PC-3 (cell line): ENCODE results near the gene SDK1. TPM values are rescaled to one million over a fixed set of nuclear protein-coding genes. Genes with fewer than 3 reads are reported as not detected.

Experiments used
- ATAC-seq: fragments of 200-7000 bp; cut with Tn5 transposase; 2 replicates; pipeline ENCODE4 v1.9.1; 2020; ENCODE audit warnings: mild to moderate bottlenecking, moderate library complexity
- BruUV-seq: library from RNA; stranded (reverse); fragments of 400-500 nt; replicated peaks from 2 replicates; lab custom pipeline; 2021; lab: Mats Ljungman, UMichigan
- CTCF ChIA-PET: fragments of 300-600 bp; sonication (Branson Sonifier 250); formaldehyde crosslinking; loops from one replicate; lab custom pipeline; 2022; ENCODE audit warnings: antibody characterized with exemption; lab: Charles Lee
- POLR2A ChIA-PET: fragments of 300-600 bp; sonication (Branson Sonifier 250); formaldehyde crosslinking; loops from one replicate; lab custom pipeline; 2022; ENCODE audit warnings: antibody characterized with exemption; ENCODE audit not compliant: unreplicated experiment; lab: Charles Lee
- DNase-seq: peaks from one replicate; pipeline ENCODE4 v3.0.0-alpha.2; 2015
- H2AFZ ChIP-seq: fragments of 300-600 bp; sonication (generic); 2 replicates; pipeline ENCODE4 v1.6.0; 2016; ENCODE audit warnings: antibody characterized with exemption, low read length
- H3F3A ChIP-seq: fragments of 300-600 bp; sonication (generic); one replicate; pipeline ENCODE4 v1.6.0; 2017; ENCODE audit warnings: antibody characterized with exemption, low read length, control low read depth, mild to moderate bottlenecking; ENCODE audit not compliant: unreplicated experiment
- H3K27ac ChIP-seq: fragments of 300-600 bp; sonication (generic); 2 replicates; pipeline ENCODE4 v1.5.1; 2016; ENCODE audit warnings: mild to moderate bottlenecking, low read length
- H3K27me3 ChIP-seq: fragments of 300-600 bp; sonication (generic); 2 replicates; pipeline ENCODE4 v1.6.1; 2016; ENCODE audit warnings: low read length, mixed read lengths
- H3K36me3 ChIP-seq: fragments of 300-600 bp; sonication (generic); 2 replicates; pipeline ENCODE4 v1.6.1; 2016; ENCODE audit warnings: low read depth, mixed run types, low read length, mixed read lengths
- H3K4me1 ChIP-seq: fragments of 300-600 bp; sonication (generic); 2 replicates; pipeline ENCODE4 v1.5.1; 2016; ENCODE audit warnings: low read length; ENCODE audit not compliant: insufficient read depth
- H3K4me2 ChIP-seq: fragments of 300-600 bp; sonication (generic); 2 replicates; pipeline ENCODE4 v1.6.0; 2016; ENCODE audit warnings: low read length
- H3K4me3 ChIP-seq: fragments of 300-600 bp; sonication (generic); 2 replicates; pipeline ENCODE4 v1.5.1; 2016; ENCODE audit warnings: mild to moderate bottlenecking, low read length, mixed read lengths
- H3K79me2 ChIP-seq: fragments of 300-600 bp; sonication (generic); 2 replicates; pipeline ENCODE4 v1.6.1; 2017; ENCODE audit warnings: low read length, mixed read lengths
- H3K9ac ChIP-seq: fragments of 300-600 bp; sonication (generic); 2 replicates; pipeline ENCODE4 v1.6.0; 2016; ENCODE audit warnings: mild to moderate bottlenecking, low read length
- H3K9me2 ChIP-seq: fragments of 300-600 bp; sonication (generic); replicated peaks from 2 replicates; pipeline ENCODE4 v1.6.1; 2016; ENCODE audit warnings: mixed run types, low read length, mixed read lengths
- H3K9me3 ChIP-seq: fragments of 300-600 bp; sonication (generic); 2 replicates; pipeline ENCODE4 v1.6.1; 2016; ENCODE audit warnings: low read length, mixed read lengths
- H4K20me1 ChIP-seq: fragments of 300-600 bp; sonication (generic); 2 replicates; pipeline ENCODE4 v1.6.1; 2016; ENCODE audit warnings: low read length, mixed read lengths
- EZH2 ChIP-seq: fragments of 300-600 bp; sonication (generic); IDR thresholded peaks from one replicate; pipeline ENCODE4 v1.6.1; 2017; ENCODE audit warnings: antibody characterized with exemption, mild to moderate bottlenecking, low read length; ENCODE audit not compliant: unreplicated experiment
- EZH2phosphoT487 ChIP-seq: fragments of 300-600 bp; sonication (generic); IDR thresholded peaks from 2 replicates; pipeline ENCODE4 v1.6.1; 2018; ENCODE audit warnings: mild to moderate bottlenecking, antibody characterized with exemption, low read length, borderline replicate concordance
- intact Hi-C: fragments of 100-400 bp; cut with micrococcal nuclease; formaldehyde crosslinking; loops from 2 replicates; pipeline ENCODE4 v1.9.0; 2023
- total RNA-seq: library from RNA; depleted of rRNA; stranded (reverse); fragments of >200 nt; gene quantifications from 2 replicates; pipeline ENCODE4 v1.2.3, GENCODE V29; 2014
- TF ChIP-seq, protein P1 (sequence below): fragments of 300-600 bp; sonication (generic); conservative IDR thresholded peaks from 2 replicates; pipeline ENCODE4 v1.5.1; 2017; ENCODE audit warnings: antibody characterized with exemption, low read depth, mild to moderate bottlenecking, low read length

SDK1 gene
- total RNA-seq, 1 experiment from 2014 or later, result 2.8 TPM

DNA sequence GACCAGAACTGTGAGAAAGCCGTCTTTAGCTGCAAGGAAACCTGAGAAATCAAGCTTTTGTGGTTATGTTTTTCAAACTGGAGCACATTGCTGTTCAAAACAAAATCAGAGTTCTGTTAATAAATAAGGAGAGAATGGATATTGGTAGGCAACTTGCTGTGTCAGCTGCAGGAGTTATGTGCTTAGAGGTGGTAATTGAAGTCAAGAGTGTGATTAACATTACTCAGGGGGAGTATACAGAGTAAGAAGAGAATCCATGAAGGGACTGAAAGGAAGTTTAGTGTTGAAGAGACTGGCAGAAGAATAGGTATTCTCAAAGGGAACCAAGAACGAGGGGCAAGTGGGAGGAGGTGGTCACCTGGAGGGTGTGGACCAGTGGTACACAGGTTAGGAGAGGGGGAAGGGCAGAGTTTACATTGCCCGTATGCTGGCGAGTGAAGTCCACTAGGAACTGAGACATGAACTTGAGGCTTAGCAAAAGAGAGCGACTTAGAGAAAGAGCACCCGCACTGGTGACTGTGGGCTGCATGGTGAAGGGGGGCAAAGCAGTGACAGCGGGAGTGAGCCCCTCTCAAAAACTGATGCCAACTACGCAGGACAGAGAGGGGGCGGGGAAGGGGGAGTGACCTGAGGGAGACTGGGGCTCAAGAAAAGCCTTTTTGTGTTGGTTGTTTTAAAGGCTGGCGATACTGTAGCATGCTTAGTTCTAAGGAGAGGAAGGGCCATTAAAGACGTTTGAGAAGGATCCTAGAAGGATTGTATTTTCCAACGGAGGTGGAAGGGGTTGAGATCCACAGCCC is 80.0 kb downstream of the SDK1 start:
- no TSS peak for BruUV-seq
- no peaks in the 10 kb centered on the region for H3K27me3 ChIP-seq
- H3K4me3 ChIP-seq, result no peak overlapping the region
- H4K20me1 ChIP-seq, result no peaks in the 10 kb centered on the region
- H3K27ac ChIP-seq, result no peak overlapping the region
- H3K79me2 ChIP-seq, result no peaks in the 10 kb centered on the region
- H3K9ac ChIP-seq, result no peak overlapping the region
- H3K4me1 ChIP-seq, result peaks cover 17% of the 10 kb centered on the region
- H3F3A ChIP-seq, result no peaks in the 10 kb centered on the region
- H3K9me3 ChIP-seq, result no peaks in the 10 kb centered on the region
- DNase-seq (no peak), ATAC-seq (no peak)
- CTCF ChIA-PET, result no interaction called here
- H2AFZ ChIP-seq, result no peak overlapping the region
- intact Hi-C loops, result loop anchor here (1.0 to 5.0 kb wide), 3 partner anchors 24 to 74 kb away; no protein-coding TSS in a partner anchor
- no peak overlapping the region for H3K4me2 ChIP-seq
- no peaks in the 10 kb centered on the region for H3K36me3 ChIP-seq
- POLR2A ChIA-PET, result interaction anchor here (0.7 kb wide), 1 partner anchor 49 kb away, joined by 3 read pairs; no protein-coding TSS in a partner anchor
- no peaks in the 10 kb centered on the region for H3K9me2 ChIP-seq
- TF ChIP-seq EZH2phosphoT487 (no peak), EZH2 (no peak)
- TF ChIP-seq, protein P1, sequence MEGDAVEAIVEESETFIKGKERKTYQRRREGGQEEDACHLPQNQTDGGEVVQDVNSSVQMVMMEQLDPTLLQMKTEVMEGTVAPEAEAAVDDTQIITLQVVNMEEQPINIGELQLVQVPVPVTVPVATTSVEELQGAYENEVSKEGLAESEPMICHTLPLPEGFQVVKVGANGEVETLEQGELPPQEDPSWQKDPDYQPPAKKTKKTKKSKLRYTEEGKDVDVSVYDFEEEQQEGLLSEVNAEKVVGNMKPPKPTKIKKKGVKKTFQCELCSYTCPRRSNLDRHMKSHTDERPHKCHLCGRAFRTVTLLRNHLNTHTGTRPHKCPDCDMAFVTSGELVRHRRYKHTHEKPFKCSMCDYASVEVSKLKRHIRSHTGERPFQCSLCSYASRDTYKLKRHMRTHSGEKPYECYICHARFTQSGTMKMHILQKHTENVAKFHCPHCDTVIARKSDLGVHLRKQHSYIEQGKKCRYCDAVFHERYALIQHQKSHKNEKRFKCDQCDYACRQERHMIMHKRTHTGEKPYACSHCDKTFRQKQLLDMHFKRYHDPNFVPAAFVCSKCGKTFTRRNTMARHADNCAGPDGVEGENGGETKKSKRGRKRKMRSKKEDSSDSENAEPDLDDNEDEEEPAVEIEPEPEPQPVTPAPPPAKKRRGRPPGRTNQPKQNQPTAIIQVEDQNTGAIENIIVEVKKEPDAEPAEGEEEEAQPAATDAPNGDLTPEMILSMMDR, result no peak

DNA sequence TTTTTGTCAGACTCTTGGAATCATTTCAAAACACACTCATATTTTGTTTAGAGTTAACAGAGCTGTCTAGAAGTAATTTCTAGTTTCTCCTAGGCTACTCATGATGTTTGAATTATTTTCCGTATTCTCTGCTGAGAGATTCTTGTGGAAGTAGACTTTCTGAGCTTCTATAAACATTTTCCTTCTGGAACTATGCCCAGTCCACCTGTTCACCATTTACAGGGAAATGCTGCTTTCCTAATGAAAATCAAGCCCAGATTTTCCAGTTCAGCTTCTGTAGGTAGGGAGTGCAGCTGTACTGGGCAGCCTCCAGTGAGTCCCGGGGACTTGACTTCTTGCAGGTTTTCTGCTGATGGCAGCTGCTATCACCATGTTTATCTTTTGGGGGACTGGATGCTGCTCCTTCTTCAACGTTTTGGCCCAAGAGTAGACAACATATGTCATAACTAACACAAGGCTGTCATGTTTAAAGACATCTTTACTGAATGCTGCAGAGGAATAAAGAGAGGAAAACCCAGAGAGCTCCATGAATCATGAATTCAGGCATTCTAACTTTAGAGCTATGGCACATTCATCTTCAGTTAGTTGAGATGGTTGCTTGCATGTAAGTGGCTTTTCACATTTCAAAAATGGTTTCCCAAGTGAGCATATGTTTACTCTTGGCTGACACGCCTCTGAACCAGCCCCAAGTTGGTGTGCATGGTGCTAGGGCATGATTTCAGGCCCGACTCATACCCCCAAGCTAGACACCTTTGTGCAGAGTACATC is 85.6 kb downstream of the SDK1 start:
- no peak overlapping the region for H3K27ac ChIP-seq
- no peaks in the 10 kb centered on the region for H3K9me3 ChIP-seq
- H3K9ac ChIP-seq, result no peak overlapping the region
- H3K9me2 ChIP-seq, result no peaks in the 10 kb centered on the region
- H3K79me2 ChIP-seq, result no peaks in the 10 kb centered on the region
- H3K36me3 ChIP-seq, result no peaks in the 10 kb centered on the region
- CTCF ChIA-PET, result no interaction called here
- H3K27me3 ChIP-seq, result no peaks in the 10 kb centered on the region
- BruUV-seq, result no TSS peak
- TF ChIP-seq, protein P1, result no peak
- TF ChIP-seq EZH2, result no peak
- no peak overlapping the region for H3K4me3 ChIP-seq
- H3F3A ChIP-seq, result no peaks in the 10 kb centered on the region
- DNase-seq (no peak), ATAC-seq (no peak)
- POLR2A ChIA-PET, result no interaction called here
- intact Hi-C loops, result no loop called here
- no peak overlapping the region for H3K4me2 ChIP-seq
- H2AFZ ChIP-seq, result no peak overlapping the region
- H4K20me1 ChIP-seq, result no peaks in the 10 kb centered on the region
- no peaks in the 10 kb centered on the region for H3K4me1 ChIP-seq
